ENCODE data around the gene GSDME.

DNA sequence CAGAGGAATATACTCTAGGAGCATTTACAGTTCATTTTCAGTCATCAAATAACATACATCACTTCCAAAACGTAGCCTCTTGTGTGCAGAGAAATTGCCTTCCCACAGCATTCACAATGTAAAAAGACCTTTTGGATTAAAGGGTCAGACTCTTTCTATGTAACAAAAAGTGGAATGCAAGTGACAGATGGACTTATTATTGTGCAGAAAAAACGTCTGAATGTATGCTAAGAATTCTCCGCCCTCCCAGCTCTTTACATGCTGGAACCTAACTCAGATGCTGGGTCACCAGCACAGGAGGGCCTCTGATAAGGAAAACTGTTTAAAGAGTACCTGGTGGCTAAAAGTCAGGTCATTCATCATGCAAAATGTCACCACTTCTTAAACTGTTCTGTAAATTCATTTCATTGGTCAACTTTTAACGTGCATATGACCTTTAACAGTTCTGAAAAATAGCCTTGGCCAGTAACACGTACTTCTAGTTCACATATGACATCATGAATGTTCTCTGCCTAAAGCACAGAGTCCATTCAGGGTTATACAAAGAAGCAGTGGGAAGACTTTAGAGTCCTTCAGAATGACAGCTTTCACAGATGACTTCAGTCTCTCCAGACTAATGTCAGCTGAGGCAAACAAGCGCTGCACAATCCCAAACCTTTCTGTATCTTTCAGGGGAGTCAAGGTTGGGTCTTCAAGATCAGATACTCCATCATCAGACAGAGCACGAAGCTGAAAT lies 58.6 kb downstream of the GSDME start:
- TF ChIP-seq CTCF (IDR thresholded peaks at IDR 0.05 in 4 of 5, conservative IDR thresholded peaks at IDR 0.05 in 1 of 5) (no peak), POLR2A (IDR thresholded peaks at IDR 0.05) (no peak)
